ENCODE results near the gene MS4A13. TPM values are rescaled to one million over a fixed set of nuclear protein-coding genes. Genes with fewer than 3 reads are reported as not detected.

Gene MS4A13
- not detected in 2 replicates for total RNA-seq

GRCh38 chr11:60515144-60515855, at the start of gene MS4A13:
TSS of gene MS4A13 (plus strand) at chr11:60515392. CDS start at chr11:60518084, 2,692 bp downstream.

DNA sequence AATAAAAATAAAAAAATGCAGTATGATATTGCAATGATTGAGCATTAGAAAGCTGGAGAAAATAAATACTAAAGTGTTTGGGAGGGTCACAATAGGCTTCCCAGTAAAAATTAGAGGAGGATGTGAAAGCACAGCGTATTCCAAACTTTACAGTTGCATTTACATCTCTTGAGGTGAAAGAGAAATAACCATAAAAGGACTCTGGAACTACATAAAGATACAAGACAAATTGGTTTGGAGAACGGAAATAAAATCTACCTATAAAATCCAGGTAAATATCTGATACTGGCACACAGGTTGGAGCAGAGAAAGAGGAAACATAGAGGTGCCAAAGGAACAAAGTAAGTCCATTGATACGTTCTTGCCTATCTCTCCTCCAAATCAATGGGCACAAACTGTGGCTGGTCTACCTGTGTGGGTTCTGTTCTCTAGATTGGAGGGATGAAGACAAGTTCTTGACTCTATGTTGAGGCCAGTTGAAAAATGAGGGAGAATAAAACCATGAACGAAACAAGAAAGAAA, 22.6 kb upstream of the MS4A13 start, which contains the start of gene MS4A12:
Gene MS4A12 (plus strand): TSS at position 291 of the 522 bp plus-strand sequence. CDS start 4,541 bp downstream, outside the sequence.

Other genes with a start within 250 kb of the MS4A13 start
- not detected in 2 replicates for gene MS4A4A, start 234.7 kb upstream of the MS4A13 start, total RNA-seq
- not detected in 2 replicates for gene MS4A6E, start 188.1 kb upstream of the MS4A13 start, total RNA-seq
- gene MS4A7, start 136.9 kb upstream of the MS4A13 start, total RNA-seq: not detected in 2 replicates
- gene MS4A14, start 118.9 kb upstream of the MS4A13 start, total RNA-seq: not detected in 2 replicates
- gene MS4A5, start 85.8 kb upstream of the MS4A13 start, total RNA-seq: not detected in 2 replicates
- gene MS4A1, start 59.5 kb upstream of the MS4A13 start, total RNA-seq: not detected in 2 replicates
- not detected in 2 replicates for gene MS4A12, start 22.6 kb upstream of the MS4A13 start, total RNA-seq
- gene MS4A8, start 184.2 kb downstream of the MS4A13 start, total RNA-seq: not detected in 2 replicates
- not detected in 2 replicates for gene MS4A18, start 209.3 kb downstream of the MS4A13 start, total RNA-seq
- gene MS4A15, start 241.5 kb downstream of the MS4A13 start, total RNA-seq: not detected in 2 replicates